ENCODE data around the gene TCHP.
A peak's percentile ranks its signal among the peaks of the same experiment; 100 is the strongest.
"Not testable (repeated sequence)": the region's sequence is repeated elsewhere in the genome, so short reads cannot be mapped to it uniquely, and the experiment has no call there.

Gene TCHP

GRCh38 chr12:109910969-109911348, 10.9 kb downstream of the TCHP start:
- peak; percentile 22 for DNase-seq

- no peak for DNase-seq
Measured at GRCh38 chr12:109912855-109913321, 12.8 kb downstream of the TCHP start.

GRCh38 chr12:109914461-109914860, 14.4 kb downstream of the TCHP start:
- DNase-seq, result no peak

- no peak for DNase-seq
Measured at GRCh38 chr12:109915171-109916040, 15.3 kb downstream of the TCHP start.

GRCh38 chr12:109916045-109916444, 16.0 kb downstream of the TCHP start:
- no peak for DNase-seq

GRCh38 chr12:109919456-109919855, 19.4 kb downstream of the TCHP start:
- DNase-seq, result no peak

GRCh38 chr12:109920261-109920780, 20.2 kb downstream of the TCHP start:
- no peak for DNase-seq

- no peak for DNase-seq
Measured at GRCh38 chr12:109921982-109922381, 21.9 kb downstream of the TCHP start.

- DNase-seq, result no peak
Measured at GRCh38 chr12:109923038-109923437, 23.0 kb downstream of the TCHP start.

GRCh38 chr12:109923481-109924245, 23.6 kb downstream of the TCHP start:
- no peak for DNase-seq

- DNase-seq, result no peak
Measured at GRCh38 chr12:109925185-109925840, 25.2 kb downstream of the TCHP start.

GRCh38 chr12:109926016-109926415, 25.9 kb downstream of the TCHP start:
- no peak for DNase-seq

GRCh38 chr12:109926488-109927210, 26.6 kb downstream of the TCHP start:
- no peak for DNase-seq

- DNase-seq, result peak; percentile 39
Measured at GRCh38 chr12:109927622-109928021, 27.5 kb downstream of the TCHP start.

GRCh38 chr12:109928058-109928656, 28.1 kb downstream of the TCHP start:
- DNase-seq, result no peak

GRCh38 chr12:109929326-109929725, 29.3 kb downstream of the TCHP start:
- not testable (repeated sequence) for DNase-seq

GRCh38 chr12:109930028-109930800, 30.1 kb downstream of the TCHP start:
- no peak for DNase-seq

GRCh38 chr12:109931143-109931542, 31.1 kb downstream of the TCHP start:
- no peak for DNase-seq

- DNase-seq, result no peak
Measured at GRCh38 chr12:109932878-109933503, 32.9 kb downstream of the TCHP start.

GRCh38 chr12:109934026-109934425, 34.0 kb downstream of the TCHP start:
- DNase-seq, result peak; percentile 21

- DNase-seq, result no peak
Measured at GRCh38 chr12:109937371-109937770, 37.3 kb downstream of the TCHP start.
